HG02588 (cell line): ENCODE results near the gene NPAS3.

Experiments
- ATAC-seq: cut with Tn5 transposase; IDR thresholded peaks from one replicate; pipeline ENCODE4 v1.9.1; 2021; ENCODE audit warnings: mild to moderate bottlenecking, moderate library complexity; ENCODE audit not compliant: unreplicated experiment

NPAS3 gene

DNA sequence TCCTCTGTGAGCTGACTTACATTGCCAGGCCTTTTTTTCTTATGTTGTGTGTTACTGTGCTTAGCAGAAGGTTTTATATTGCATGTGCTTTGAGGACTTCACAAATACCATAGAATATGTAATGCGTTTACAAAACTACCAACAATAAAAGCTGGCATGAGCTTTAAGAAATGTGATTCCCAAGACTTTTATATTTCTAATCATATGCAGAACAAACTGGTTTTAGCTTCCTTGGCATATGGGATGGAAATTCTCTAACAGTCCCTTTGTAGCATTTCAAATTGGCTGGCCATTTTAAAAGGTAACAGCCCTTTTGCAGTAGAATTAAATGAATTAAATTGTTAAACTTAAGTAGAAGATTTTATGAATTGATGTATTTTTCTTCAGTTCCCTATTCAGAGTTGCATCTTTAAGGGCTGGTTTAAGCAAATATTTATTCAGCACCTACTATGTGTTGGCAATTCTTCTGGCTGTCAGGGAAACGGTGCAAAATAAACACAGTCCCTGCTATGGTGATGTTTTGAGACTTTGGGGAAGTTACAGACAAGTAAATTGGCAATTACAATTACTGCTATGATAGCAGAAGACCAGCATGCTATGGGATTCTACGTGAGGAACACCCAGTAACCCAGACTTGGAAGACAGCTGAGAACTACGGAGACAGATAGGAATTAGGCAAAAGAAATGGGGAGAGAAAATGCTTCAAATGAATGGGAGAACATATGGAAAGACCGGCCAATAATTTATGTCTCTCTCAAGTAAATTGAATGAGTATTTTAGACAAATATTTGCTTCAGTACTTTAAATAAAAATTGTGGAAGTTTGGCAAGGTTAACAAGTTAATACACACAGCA is 565.8 kb downstream of the NPAS3 start:
- no peak for ATAC-seq

- ATAC-seq: no peak
Measured at GRCh38 chr14:33505266-33505962, 566.7 kb downstream of the NPAS3 start.

DNA sequence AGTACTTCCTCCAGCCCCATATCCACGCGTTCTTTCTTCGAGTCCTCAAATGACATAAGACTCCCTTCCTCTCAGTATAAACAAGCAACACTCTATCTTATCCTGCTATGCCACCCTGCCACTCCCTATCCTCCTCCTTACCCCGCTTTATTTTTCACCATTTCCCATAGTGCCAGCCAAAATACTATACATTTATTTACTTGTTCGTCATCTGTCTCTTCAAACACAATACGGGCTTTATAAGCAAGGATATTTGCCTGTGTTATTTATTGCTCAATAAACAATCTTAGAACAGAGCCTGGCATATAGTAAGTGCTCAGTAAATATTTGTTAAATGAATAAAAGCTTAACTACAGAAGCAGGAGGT is 567.3 kb downstream of the NPAS3 start:
- no peak for ATAC-seq

DNA sequence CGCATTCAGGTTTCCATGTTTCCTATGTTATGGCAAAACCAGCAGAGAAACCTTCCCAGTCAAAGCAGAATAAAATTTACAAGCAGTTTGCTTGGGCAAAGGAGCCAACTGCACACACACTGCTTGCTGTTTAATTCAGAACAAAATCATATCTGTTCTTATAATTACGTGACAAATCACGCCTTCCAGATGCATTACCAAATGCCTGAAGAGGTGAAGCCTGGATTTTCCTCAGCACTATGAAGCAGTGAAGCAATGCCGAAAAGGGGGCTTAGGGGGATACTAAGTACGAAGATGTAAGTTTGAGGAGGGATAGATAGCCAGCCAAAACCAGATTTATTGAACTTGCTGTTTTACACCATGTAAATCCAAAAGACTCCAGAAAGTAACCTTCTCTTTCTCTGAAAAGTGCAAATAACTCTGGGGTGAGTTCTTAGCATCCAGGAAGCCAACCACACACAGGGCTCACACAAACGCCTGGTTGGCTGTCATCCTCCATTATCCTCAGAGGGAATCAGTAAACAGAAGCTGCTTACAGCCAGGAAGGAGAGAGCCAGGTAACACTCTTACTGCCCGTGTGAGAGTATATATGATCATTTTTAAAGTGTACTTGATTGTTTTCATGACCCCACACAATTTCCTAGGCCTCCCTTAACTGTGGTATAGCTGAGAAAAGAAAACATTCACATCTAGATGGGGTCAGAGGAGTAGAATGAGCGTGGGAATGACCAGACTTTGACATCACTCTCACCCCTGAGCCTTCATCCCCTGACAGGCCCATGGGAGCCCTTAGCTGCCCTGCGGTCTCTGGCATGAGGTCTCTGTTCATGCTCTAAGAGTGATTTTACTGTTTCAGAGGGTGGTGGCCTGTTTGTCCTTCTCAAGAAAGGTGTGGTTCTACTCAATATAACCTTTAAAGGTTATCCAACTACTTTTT is 569.7 kb downstream of the NPAS3 start:
- no peak for ATAC-seq

DNA sequence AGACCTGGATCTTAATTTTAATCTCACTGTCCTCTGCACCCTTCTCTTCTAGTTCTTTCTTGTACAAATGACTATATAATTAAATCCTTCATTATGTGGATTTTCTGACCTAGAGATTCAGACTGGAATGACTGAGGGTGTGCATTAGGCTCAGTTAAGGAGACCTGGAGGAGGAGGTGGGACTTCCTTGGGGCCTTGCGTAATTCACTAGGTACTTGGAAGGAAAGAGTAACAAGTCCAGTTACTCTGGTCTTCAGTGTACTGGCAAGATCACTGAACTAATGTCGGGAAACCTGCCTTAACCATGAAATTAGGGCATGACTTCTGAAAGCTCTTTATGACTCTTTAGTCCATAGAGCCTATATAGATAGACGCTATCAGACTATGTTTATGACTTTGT is 570.8 kb downstream of the NPAS3 start:
- no peak for ATAC-seq

DNA sequence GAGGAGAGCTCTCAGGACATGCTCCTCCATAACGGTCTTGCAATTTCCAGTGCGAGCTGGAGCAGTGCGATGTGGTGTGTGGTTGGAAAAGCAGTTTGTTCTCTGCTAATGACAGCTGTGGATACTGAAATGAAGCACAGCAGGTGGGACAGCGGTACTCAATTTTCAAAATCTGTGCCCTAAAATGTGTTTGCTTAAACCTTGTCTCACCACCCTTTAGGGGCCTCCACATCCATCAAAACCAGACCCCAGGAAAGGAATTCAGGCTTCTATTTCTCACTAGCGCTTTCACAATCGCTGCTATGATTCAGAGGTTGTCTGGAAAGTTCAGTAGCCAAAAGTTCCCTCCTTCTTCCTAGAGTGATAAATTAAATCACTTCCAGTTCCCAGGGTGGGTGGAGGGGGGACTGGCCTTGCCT is 571.4 kb downstream of the NPAS3 start:
- no peak for ATAC-seq

DNA sequence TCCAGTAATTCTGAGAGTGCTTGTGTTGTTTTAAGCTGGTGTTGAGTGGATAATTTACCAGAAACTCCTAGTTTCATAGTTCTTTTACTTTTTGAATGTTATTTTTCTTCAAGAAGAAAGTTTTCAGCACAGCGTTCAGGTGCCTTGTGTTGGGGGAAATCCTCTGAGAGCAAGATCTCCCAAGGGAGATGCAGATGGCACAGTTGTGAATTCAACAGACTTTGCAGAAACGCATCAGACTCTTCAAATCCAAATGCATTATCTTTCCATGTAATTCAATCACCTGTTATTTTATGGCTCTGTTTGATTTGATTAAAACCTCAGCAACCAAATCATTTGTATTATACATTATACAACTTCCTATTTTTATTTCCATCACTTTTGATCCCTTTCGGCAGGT is 572.3 kb downstream of the NPAS3 start:
- ATAC-seq: no peak

- no peak for ATAC-seq
Measured at GRCh38 chr14:33511851-33512640, 573.4 kb downstream of the NPAS3 start.

- no peak for ATAC-seq
Measured at GRCh38 chr14:33515441-33515840, 576.8 kb downstream of the NPAS3 start.

DNA sequence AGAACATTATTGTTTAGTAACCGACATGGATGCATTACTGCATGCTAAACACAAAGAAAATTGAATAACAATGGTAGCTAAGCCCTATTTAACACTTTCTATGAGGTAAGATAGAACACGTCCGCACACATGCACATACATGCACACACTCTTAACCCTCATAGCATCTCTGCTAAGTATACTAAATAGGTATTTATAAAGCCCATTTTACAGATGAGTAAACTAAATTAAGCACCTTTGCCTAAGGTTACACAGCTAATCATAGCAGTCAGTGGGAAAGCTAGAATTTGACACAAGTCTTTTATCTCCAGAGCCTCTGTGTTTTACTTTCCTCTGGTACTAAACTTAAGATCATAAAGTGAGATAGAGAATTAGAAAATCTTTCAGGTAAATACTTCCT is 577.2 kb downstream of the NPAS3 start:
- ATAC-seq: no peak

- no peak for ATAC-seq
Measured at GRCh38 chr14:33516898-33517436, 578.3 kb downstream of the NPAS3 start.

- ATAC-seq: no peak
Measured at GRCh38 chr14:33521192-33521591, 582.5 kb downstream of the NPAS3 start.

- ATAC-seq: peak; percentile 68
Measured at GRCh38 chr14:33524244-33524643, 585.6 kb downstream of the NPAS3 start.

- ATAC-seq: no peak
Measured at GRCh38 chr14:33525626-33526025, 586.9 kb downstream of the NPAS3 start.

DNA sequence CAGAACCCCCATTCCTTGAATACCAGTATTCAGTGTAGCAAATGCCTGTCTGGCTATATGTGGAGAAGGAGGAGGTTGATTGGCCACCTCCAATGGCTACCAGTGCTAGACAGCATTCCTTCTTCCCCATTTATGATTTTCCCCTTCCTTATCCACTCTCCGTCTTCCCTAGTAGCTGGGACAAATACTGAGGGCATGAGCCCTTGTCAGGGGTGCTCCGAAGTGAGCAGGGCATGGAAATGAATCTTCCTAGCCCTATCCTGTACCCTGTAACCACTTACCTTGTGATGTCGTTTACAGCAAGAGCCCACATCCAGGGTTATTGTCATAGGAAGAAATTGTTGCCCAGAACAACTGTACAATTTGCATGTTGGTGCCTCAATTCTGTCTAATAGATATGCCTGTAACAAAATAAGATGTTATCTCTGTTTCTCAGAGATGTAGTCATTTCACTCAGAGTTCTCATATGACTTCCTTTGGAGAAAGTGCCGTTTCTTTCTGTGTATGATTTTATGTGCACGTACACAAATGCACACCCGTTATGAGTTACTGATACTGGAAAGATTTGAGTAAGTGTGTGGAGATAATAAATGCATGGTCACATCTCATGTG is 588.5 kb downstream of the NPAS3 start:
- no peak for ATAC-seq

GRCh38 chr14:33528655-33529054 is 590.0 kb downstream of the NPAS3 start:
- ATAC-seq: no peak

DNA sequence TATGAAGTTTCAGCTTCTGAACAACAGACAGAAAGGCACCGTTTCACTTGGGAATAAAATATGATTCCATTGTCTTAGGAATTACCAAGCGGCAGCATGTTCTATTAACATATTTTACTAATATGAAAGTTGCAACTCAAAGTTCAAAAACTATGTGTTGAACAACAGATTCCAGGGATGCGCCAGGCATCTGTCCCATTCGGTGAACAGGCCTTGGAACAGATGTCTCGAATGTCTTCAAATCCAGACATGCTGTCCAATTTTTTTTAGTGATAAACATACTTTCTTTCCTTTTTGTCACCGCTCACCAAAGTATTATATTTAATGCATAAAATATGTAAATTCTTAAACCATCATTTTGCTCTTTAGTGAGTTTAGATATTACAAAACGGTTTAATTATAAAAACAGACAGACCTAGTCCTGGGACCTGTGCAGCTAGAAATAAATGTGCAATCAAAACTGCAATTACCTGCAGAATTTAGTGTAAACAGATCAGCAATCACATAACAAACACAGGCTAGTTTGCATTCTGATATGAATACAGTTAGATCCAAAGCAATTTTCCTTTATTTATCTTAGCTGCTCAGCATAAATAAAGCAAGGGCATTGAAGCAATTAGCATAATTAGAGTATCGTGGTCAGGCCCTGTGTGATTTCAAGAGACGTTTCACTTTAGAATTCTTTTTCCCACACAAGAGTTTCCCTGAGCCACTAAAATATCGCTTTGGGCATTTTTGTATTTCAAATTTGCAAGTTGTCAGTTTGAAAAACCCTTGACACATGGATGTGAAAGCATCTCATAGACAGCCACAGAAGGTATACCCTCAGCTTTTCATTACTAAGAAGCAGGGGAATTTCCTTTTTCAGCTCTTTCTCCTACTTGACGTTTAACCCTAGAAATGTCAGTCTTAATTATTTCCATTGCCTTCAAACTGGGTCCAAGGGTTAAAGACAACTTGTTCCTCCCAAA is 591.4 kb downstream of the NPAS3 start:
- ATAC-seq: peak; percentile 55

DNA sequence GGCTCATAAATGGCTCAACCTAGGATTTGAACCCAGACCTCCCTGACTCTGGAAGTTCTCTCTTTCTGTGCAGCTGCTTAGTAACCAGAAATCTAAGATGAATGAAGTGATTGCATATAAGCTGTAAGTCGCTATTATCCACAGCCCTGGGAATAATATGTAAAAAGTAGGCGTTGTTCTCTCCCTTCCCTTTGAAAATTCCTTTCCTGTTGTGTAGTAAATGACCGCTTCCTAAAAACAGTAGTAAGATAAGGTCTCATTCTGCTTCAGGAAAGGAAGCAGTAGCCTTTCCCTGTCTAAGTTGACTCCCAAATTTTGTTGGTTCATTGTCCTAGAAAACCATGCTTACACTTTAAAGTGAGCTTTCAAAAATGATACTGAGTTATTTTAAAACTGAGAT is 593.9 kb downstream of the NPAS3 start:
- ATAC-seq: no peak

GRCh38 chr14:33534104-33534503 is 595.4 kb downstream of the NPAS3 start:
- no peak for ATAC-seq
